CD14-positive monocyte (primary cell): ENCODE data around the gene CDIP1. TPM values are rescaled to one million over a fixed set of nuclear protein-coding genes. Genes with fewer than 3 reads are reported as not detected.

Experiments
- DNase-seq, 3 donors: peaks; one replicate each; pipeline ENCODE4 v3.0.0-alpha.2; 2011 to 2022
- H2AFZ ChIP-seq: 2 replicates; pipeline ENCODE4 v1.6.0; 2012; ENCODE audit warnings: mild to moderate bottlenecking, low read depth, low read length, inconsistent platforms; ENCODE audit not compliant: insufficient read depth, poor library complexity, severe bottlenecking
- H3K27ac ChIP-seq, 2 donors: 1 replicate in 1 of 2; 2 replicates in 1 of 2; pipeline ENCODE4 v1.5.1; 2012 to 2013; ENCODE audit warnings: low read length in 2 of 2, control low read depth in 1 of 2, inconsistent platforms in 1 of 2, low read depth in 1 of 2, mild to moderate bottlenecking in 1 of 2
- H3K27me3 ChIP-seq, 2 donors: one replicate each; pipeline versions ENCODE4 v1.6.0 to v1.6.1; 2011 to 2013; ENCODE audit warnings: low read length in 2 of 2; ENCODE audit not compliant: control insufficient read depth in 2 of 2, insufficient read depth in 2 of 2
- H3K36me3 ChIP-seq, 2 donors: replicated peaks in 1 of 2; 1 replicate in 1 of 2; 2 replicates in 1 of 2; pipeline versions ENCODE4 v1.5.1 to v1.6.1; 2012 to 2013; ENCODE audit warnings: low read length in 2 of 2, control low read depth in 1 of 2, inconsistent platforms in 1 of 2, mild to moderate bottlenecking in 1 of 2; ENCODE audit not compliant: insufficient read depth in 2 of 2, control insufficient read depth in 1 of 2
- H3K4me1 ChIP-seq, 2 donors: 1 replicate in 1 of 2; 2 replicates in 1 of 2; pipeline versions ENCODE4 v1.5.1 to v1.6.1; 2012 to 2013; ENCODE audit warnings: low read length in 2 of 2, control low read depth in 1 of 2, inconsistent platforms in 1 of 2, mild to moderate bottlenecking in 1 of 2, moderate library complexity in 1 of 2; ENCODE audit not compliant: insufficient read depth in 2 of 2, control insufficient read depth in 1 of 2
- H3K4me2 ChIP-seq: replicated peaks from 2 replicates; pipeline ENCODE3; 2012; ENCODE audit warnings: low read length, moderate library complexity, mild to moderate bottlenecking; ENCODE audit not compliant: poor library complexity, severe bottlenecking; ENCODE audit errors: extremely low read depth
- H3K4me3 ChIP-seq, 3 experiments: fragments of 200-600 bp in 1 of 3; sonication (generic) in 1 of 3; replicated peaks in 1 of 3; 1 replicate in 2 of 3; 2 replicates in 1 of 3; pipeline ENCODE4 v1.5.1; 2011 to 2013; ENCODE audit warnings: low read length in 3 of 3, mild to moderate bottlenecking in 3 of 3, control low read depth in 2 of 3, low read depth in 2 of 3, inconsistent platforms in 1 of 3, moderate library complexity in 1 of 3
- H3K79me2 ChIP-seq: 2 replicates; pipeline ENCODE4 v1.6.0; 2012; ENCODE audit warnings: mild to moderate bottlenecking, control low read depth, inconsistent platforms, low read length, moderate library complexity; ENCODE audit not compliant: insufficient read depth
- H3K9ac ChIP-seq: 2 replicates; pipeline ENCODE4 v1.6.0; 2017; ENCODE audit warnings: low read length, mild to moderate bottlenecking; ENCODE audit not compliant: insufficient read depth, poor library complexity, severe bottlenecking
- H3K9me3 ChIP-seq, 2 donors: replicated peaks in 1 of 2; 1 replicate in 1 of 2; 2 replicates in 1 of 2; pipeline versions ENCODE4 v1.5.1 to v1.6.1; 2012 to 2013; ENCODE audit warnings: low read length in 2 of 2, control low read depth in 1 of 2; ENCODE audit not compliant: control insufficient read depth in 1 of 2, insufficient read depth in 1 of 2
- H4K20me1 ChIP-seq: 2 replicates; pipeline ENCODE4 v1.6.0; 2012; ENCODE audit warnings: mild to moderate bottlenecking, low read length, control low read depth, moderate library complexity; ENCODE audit not compliant: insufficient read depth
- H3K27ac Mint-ChIP-seq, 7 donors: one replicate each; pipeline ENCODE4 v1.8.0; 2020; ENCODE audit warnings: mild to moderate bottlenecking in 7 of 7, mixed read lengths in 7 of 7, moderate library complexity in 6 of 7, inconsistent platforms in 2 of 7
- H3K27me3 Mint-ChIP-seq, 3 donors: one replicate each; pipeline ENCODE4 v1.8.0; 2021 to 2022; ENCODE audit warnings: low read depth in 3 of 3, mild to moderate bottlenecking in 3 of 3, mixed read lengths in 3 of 3, moderate library complexity in 3 of 3, inconsistent platforms in 1 of 3
- H3K36me3 Mint-ChIP-seq, 2 donors: one replicate each; pipeline ENCODE4 v1.8.0; 2020; ENCODE audit warnings: mixed read lengths in 2 of 2, inconsistent platforms in 1 of 2, mild to moderate bottlenecking in 1 of 2
- H3K4me1 Mint-ChIP-seq: one replicate; pipeline ENCODE4 v1.8.0; 2020; ENCODE audit warnings: mild to moderate bottlenecking, mixed read lengths
- H3K4me3 Mint-ChIP-seq, 2 donors: one replicate each; pipeline ENCODE4 v1.8.0; 2020; ENCODE audit warnings: mild to moderate bottlenecking in 2 of 2, mixed read lengths in 2 of 2, moderate library complexity in 1 of 2
- H3K9me3 Mint-ChIP-seq, 7 donors: one replicate each; pipeline ENCODE4 v1.8.0; 2020 to 2022; ENCODE audit warnings: mixed read lengths in 7 of 7, mild to moderate bottlenecking in 6 of 7, moderate library complexity in 6 of 7, inconsistent platforms in 2 of 7
- WGBS: methylation state at CpG from one replicate; pipeline ENCODE4 v1.1.5; 2013; ENCODE audit warnings: missing lambda C conversion rate; ENCODE audit not compliant: insufficient coverage; 5-methylcytosine and 5-hydroxymethylcytosine counted together
- intact Hi-C, 2 donors: fragments of 100-400 bp; cut with micrococcal nuclease; formaldehyde crosslinking; loops; one replicate each; pipeline versions ENCODE4 v1.15.0 to v1.15.1; 2023
- polyA plus RNA-seq, 3 donors: library from polyadenylated mRNA; depleted of rRNA in 1 of 3; unstranded in 2 of 3; stranded (reverse) in 1 of 3; fragments of 300-500 nt in 2 of 3; fragments of >200 nt in 1 of 3; fragmentation: Illumina TruSeq in 2 of 3; gene quantifications; 1 replicate in 2 of 3; 2 replicates in 1 of 3; pipeline ENCODE4 v1.2.3, GENCODE V29; 2012 to 2021
- TF ChIP-seq, protein P1 (sequence below): fragments of 200-600 bp; IDR thresholded peaks from one replicate; pipeline ENCODE4 v1.8.0; 2022; ENCODE audit warnings: antibody characterized with exemption, mild to moderate bottlenecking

Gene CDIP1
- polyA plus RNA-seq, 3 donors, result 8.6 to 11.2 (median 10.8) TPM

DNA sequence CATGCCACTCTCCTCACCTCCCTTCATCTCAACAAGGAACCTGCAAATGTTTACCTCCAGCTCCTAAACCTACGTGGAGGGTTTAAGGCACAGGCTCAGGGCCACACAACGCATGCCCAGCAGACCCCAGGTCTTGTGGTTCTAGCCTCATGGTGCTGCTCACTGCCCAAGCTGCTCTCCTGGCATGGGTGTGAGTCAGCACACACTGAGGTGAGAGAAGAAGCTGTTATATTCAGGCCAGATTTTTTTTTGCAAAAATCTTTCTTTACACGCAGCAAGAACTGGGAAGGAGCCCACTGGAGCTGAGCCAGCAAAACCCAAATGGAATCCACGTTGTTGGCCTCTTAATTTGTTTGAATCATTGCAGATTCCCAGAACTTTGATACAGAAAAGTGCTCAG lies 12.0 kb upstream of the CDIP1 start:
- Histone ChIP-seq H3K4me1 (peaks cover 4 to 6% of the 10 kb centered on the region in 2 donors), H3K27me3 (no peaks in the 10 kb centered on the region), H3K79me2 (no peaks in the 10 kb centered on the region), H3K9me3 (no peaks in the 10 kb centered on the region), H3K9ac (no peak overlapping the region), H3K4me3 (no peak overlapping the region), H3K4me2 (no peak overlapping the region), H4K20me1 (no peaks in the 10 kb centered on the region), H2AFZ (peak overlapping the region; percentile 24), H3K27ac (no peak overlapping the region), H3K36me3 (no peaks in the 10 kb centered on the region)
- TF ChIP-seq, protein P1, sequence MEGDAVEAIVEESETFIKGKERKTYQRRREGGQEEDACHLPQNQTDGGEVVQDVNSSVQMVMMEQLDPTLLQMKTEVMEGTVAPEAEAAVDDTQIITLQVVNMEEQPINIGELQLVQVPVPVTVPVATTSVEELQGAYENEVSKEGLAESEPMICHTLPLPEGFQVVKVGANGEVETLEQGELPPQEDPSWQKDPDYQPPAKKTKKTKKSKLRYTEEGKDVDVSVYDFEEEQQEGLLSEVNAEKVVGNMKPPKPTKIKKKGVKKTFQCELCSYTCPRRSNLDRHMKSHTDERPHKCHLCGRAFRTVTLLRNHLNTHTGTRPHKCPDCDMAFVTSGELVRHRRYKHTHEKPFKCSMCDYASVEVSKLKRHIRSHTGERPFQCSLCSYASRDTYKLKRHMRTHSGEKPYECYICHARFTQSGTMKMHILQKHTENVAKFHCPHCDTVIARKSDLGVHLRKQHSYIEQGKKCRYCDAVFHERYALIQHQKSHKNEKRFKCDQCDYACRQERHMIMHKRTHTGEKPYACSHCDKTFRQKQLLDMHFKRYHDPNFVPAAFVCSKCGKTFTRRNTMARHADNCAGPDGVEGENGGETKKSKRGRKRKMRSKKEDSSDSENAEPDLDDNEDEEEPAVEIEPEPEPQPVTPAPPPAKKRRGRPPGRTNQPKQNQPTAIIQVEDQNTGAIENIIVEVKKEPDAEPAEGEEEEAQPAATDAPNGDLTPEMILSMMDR, result no peak
- Mint-ChIP-seq H3K9me3 (peaks cover 0 to 1% (median 0%) of the 10 kb centered on the region in 7 donors), H3K4me3 (no peak overlapping the region), H3K27ac (no peak overlapping the region), H3K4me1 (peaks cover 4% of the 10 kb centered on the region), H3K36me3 (no peaks in the 10 kb centered on the region), H3K27me3 (peaks cover 5 to 8% (median 5%) of the 10 kb centered on the region in 3 donors)
- intact Hi-C loops, result no loop called here
- DNase-seq, result no peak
- 73% methylated on average over 3 of the region's 4 CpGs for WGBS

DNA sequence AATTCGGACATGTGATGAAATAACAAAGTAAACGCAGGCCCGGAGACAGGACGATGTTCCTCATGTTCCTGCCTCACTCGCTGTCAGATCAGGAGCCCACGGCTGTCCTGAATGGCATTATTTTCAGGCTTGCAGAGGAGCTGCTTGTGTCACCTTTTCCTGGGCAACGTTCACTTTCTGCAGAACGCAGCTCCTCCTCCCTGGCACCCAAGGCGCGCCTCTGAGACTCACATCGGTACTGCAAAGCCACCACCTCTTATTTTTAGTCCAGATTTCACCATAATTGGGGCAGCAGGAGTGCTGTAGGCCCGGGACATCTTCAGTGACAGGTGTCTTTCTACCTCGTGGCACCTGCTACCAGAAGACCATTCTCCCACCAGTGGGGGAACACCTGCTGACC lies 9.6 kb upstream of the CDIP1 start:
- Histone ChIP-seq H3K27me3 (no peaks in the 10 kb centered on the region), H3K4me2 (no peak overlapping the region), H3K79me2 (no peaks in the 10 kb centered on the region), H3K9me3 (no peaks in the 10 kb centered on the region), H2AFZ (no peak overlapping the region), H3K4me3 (no peak overlapping the region), H4K20me1 (no peaks in the 10 kb centered on the region), H3K4me1 (peaks cover 4 to 6% of the 10 kb centered on the region in 2 donors), H3K9ac (no peak overlapping the region), H3K27ac (no peak overlapping the region), H3K36me3 (no peaks in the 10 kb centered on the region)
- TF ChIP-seq, protein P1, result no peak
- DNase-seq, result no peak
- no peak overlapping the region for H3K4me3 Mint-ChIP-seq
- H3K27ac Mint-ChIP-seq, result peak overlapping the region in 4 of 7 donors; percentile 55 to 73 (median 64)
- peaks cover 0 to 2% (median 0%) of the 10 kb centered on the region in 7 donors for H3K9me3 Mint-ChIP-seq
- peaks cover 4% of the 10 kb centered on the region for H3K4me1 Mint-ChIP-seq
- H3K27me3 Mint-ChIP-seq, result peaks cover 0 to 5% (median 4%) of the 10 kb centered on the region in 3 donors
- intact Hi-C loops, result loop anchor here (1.0 to 2.0 kb wide), 2 partner anchors 41 to 42 kb away; no protein-coding TSS in a partner anchor
- H3K36me3 Mint-ChIP-seq, result no peaks in the 10 kb centered on the region
- WGBS, result 92% methylated on average over 9 of the region's 13 CpGs
